Activated CD4-positive, alpha-beta memory T cell treated with anti-CD3 and anti-CD28 coated beads, Interleukin-2, amount 10 ng/mL, durations not matched to agents 7 days and 5 days (primary cell): ENCODE results near the gene TEKT5. TPM values are rescaled to one million over a fixed set of nuclear protein-coding genes. Genes with fewer than 3 reads are reported as not detected.

Source experiments
- CTCF ChIA-PET: fragments of 350-600 bp; sonication (Branson Sonifier 250); formaldehyde crosslinking; loops from one replicate; lab custom pipeline; 2021; ENCODE audit warnings: antibody characterized with exemption, inconsistent platforms; lab: Charles Lee
- POLR2A ChIA-PET: fragments of 350-600 bp; sonication (Branson Sonifier 250); formaldehyde crosslinking; loops from one replicate; lab custom pipeline; 2021; ENCODE audit warnings: antibody characterized with exemption; lab: Charles Lee
- DNase-seq: peaks from one replicate; pipeline ENCODE4 v3.0.0-alpha.2; 2020
- H3K27ac Mint-ChIP-seq: one replicate; pipeline ENCODE4 v1.8.0; 2021; ENCODE audit warnings: mild to moderate bottlenecking, mixed read lengths
- H3K27me3 Mint-ChIP-seq: one replicate; pipeline ENCODE4 v1.8.0; 2021; ENCODE audit warnings: mixed read lengths
- H3K36me3 Mint-ChIP-seq: one replicate; pipeline ENCODE4 v1.8.0; 2021; ENCODE audit warnings: low read depth, mixed read lengths
- H3K4me1 Mint-ChIP-seq: one replicate; pipeline ENCODE4 v1.8.0; 2021; ENCODE audit warnings: mixed read lengths
- H3K4me3 Mint-ChIP-seq: one replicate; pipeline ENCODE4 v1.8.0; 2021; ENCODE audit warnings: mild to moderate bottlenecking, mixed read lengths
- H3K9me3 Mint-ChIP-seq: one replicate; pipeline ENCODE4 v1.8.0; 2021; ENCODE audit warnings: mixed read lengths
- total RNA-seq, 2 experiments: library from RNA; stranded (reverse); gene quantifications; one replicate each; pipeline ENCODE4 v1.2.3, GENCODE V29; 2021

TEKT5 gene
- total RNA-seq, 2 experiments from 2014 or later: not detected

GRCh38 chr16:10601444-10602408 is 93.0 kb downstream of the TEKT5 start:
- Mint-ChIP-seq H3K27me3 (no peaks in the 10 kb centered on the region), H3K9me3 (no peaks in the 10 kb centered on the region), H3K27ac (no peak overlapping the region), H3K36me3 (no peaks in the 10 kb centered on the region), H3K4me1 (no peaks in the 10 kb centered on the region), H3K4me3 (no peak overlapping the region)
- ChIA-PET CTCF (no interaction called here), POLR2A (no interaction called here)
- DNase-seq: no peak

GRCh38 chr16:10600782-10601443 is 93.8 kb downstream of the TEKT5 start:
- H3K36me3 Mint-ChIP-seq: no peaks in the 10 kb centered on the region
- H3K4me3 Mint-ChIP-seq: no peak overlapping the region
- ChIA-PET POLR2A (no interaction called here), CTCF (no interaction called here)
- H3K4me1 Mint-ChIP-seq: no peaks in the 10 kb centered on the region
- no peaks in the 10 kb centered on the region for H3K27me3 Mint-ChIP-seq
- no peak for DNase-seq
- H3K9me3 Mint-ChIP-seq: no peaks in the 10 kb centered on the region
- H3K27ac Mint-ChIP-seq: no peak overlapping the region

GRCh38 chr16:10599626-10600025 is 95.1 kb downstream of the TEKT5 start:
- H3K36me3 Mint-ChIP-seq: no peaks in the 10 kb centered on the region
- DNase-seq: no peak
- no peak overlapping the region for H3K27ac Mint-ChIP-seq
- CTCF ChIA-PET: no interaction called here
- H3K9me3 Mint-ChIP-seq: no peaks in the 10 kb centered on the region
- no peak overlapping the region for H3K4me3 Mint-ChIP-seq
- POLR2A ChIA-PET: no interaction called here
- no peaks in the 10 kb centered on the region for H3K4me1 Mint-ChIP-seq
- H3K27me3 Mint-ChIP-seq: no peaks in the 10 kb centered on the region

GRCh38 chr16:10598157-10598556 is 96.6 kb downstream of the TEKT5 start:
- Mint-ChIP-seq H3K27ac (no peak overlapping the region), H3K9me3 (no peaks in the 10 kb centered on the region), H3K36me3 (no peaks in the 10 kb centered on the region), H3K4me3 (no peak overlapping the region), H3K27me3 (no peaks in the 10 kb centered on the region), H3K4me1 (no peaks in the 10 kb centered on the region)
- DNase-seq: no peak
- CTCF ChIA-PET: no interaction called here
- POLR2A ChIA-PET: no interaction called here

- no peak overlapping the region for H3K27ac Mint-ChIP-seq
- H3K27me3 Mint-ChIP-seq: no peaks in the 10 kb centered on the region
- no peaks in the 10 kb centered on the region for H3K36me3 Mint-ChIP-seq
- no peaks in the 10 kb centered on the region for H3K4me1 Mint-ChIP-seq
- no peaks in the 10 kb centered on the region for H3K9me3 Mint-ChIP-seq
- DNase-seq: no peak
- ChIA-PET CTCF (interaction anchor here (0.6 kb wide), 1 partner anchor 22 kb away, joined by 3 read pairs; no protein-coding TSS in a partner anchor), POLR2A (no interaction called here)
- H3K4me3 Mint-ChIP-seq: no peak overlapping the region
These were observed 97.5 kb downstream of the TEKT5 start for GRCh38 chr16:10597187-10597601.

- H3K4me1 Mint-ChIP-seq: no peaks in the 10 kb centered on the region
- no peak overlapping the region for H3K27ac Mint-ChIP-seq
- no peak for DNase-seq
- ChIA-PET POLR2A (no interaction called here), CTCF (no interaction called here)
- no peak overlapping the region for H3K4me3 Mint-ChIP-seq
- no peaks in the 10 kb centered on the region for H3K9me3 Mint-ChIP-seq
- no peaks in the 10 kb centered on the region for H3K36me3 Mint-ChIP-seq
- H3K27me3 Mint-ChIP-seq: no peaks in the 10 kb centered on the region
These were observed 100.3 kb downstream of the TEKT5 start for GRCh38 chr16:10594312-10594950.

GRCh38 chr16:10592611-10593010 is 102.1 kb downstream of the TEKT5 start:
- Mint-ChIP-seq H3K36me3 (no peaks in the 10 kb centered on the region), H3K9me3 (no peaks in the 10 kb centered on the region), H3K27ac (no peak overlapping the region), H3K27me3 (peaks cover 11% of the 10 kb centered on the region), H3K4me1 (no peaks in the 10 kb centered on the region), H3K4me3 (no peak overlapping the region)
- POLR2A ChIA-PET: no interaction called here
- CTCF ChIA-PET: no interaction called here
- no peak for DNase-seq

- POLR2A ChIA-PET: no interaction called here
- no peaks in the 10 kb centered on the region for H3K4me1 Mint-ChIP-seq
- H3K27me3 Mint-ChIP-seq: peaks cover 11% of the 10 kb centered on the region
- no peaks in the 10 kb centered on the region for H3K9me3 Mint-ChIP-seq
- DNase-seq: no peak
- no peak overlapping the region for H3K27ac Mint-ChIP-seq
- CTCF ChIA-PET: no interaction called here
- H3K36me3 Mint-ChIP-seq: no peaks in the 10 kb centered on the region
- no peak overlapping the region for H3K4me3 Mint-ChIP-seq
These were observed 104.4 kb downstream of the TEKT5 start for GRCh38 chr16:10590342-10590741.

GRCh38 chr16:10589109-10589508 is 105.6 kb downstream of the TEKT5 start:
- Mint-ChIP-seq H3K27me3 (peaks cover 11% of the 10 kb centered on the region), H3K27ac (no peak overlapping the region), H3K4me1 (no peaks in the 10 kb centered on the region), H3K9me3 (no peaks in the 10 kb centered on the region), H3K36me3 (no peaks in the 10 kb centered on the region), H3K4me3 (no peak overlapping the region)
- POLR2A ChIA-PET: no interaction called here
- DNase-seq: no peak
- CTCF ChIA-PET: no interaction called here

GRCh38 chr16:10587622-10588021 is 107.1 kb downstream of the TEKT5 start:
- no peak overlapping the region for H3K27ac Mint-ChIP-seq
- ChIA-PET CTCF (no interaction called here), POLR2A (no interaction called here)
- no peak for DNase-seq
- no peak overlapping the region for H3K4me3 Mint-ChIP-seq
- H3K4me1 Mint-ChIP-seq: no peaks in the 10 kb centered on the region
- H3K36me3 Mint-ChIP-seq: no peaks in the 10 kb centered on the region
- H3K9me3 Mint-ChIP-seq: no peaks in the 10 kb centered on the region
- H3K27me3 Mint-ChIP-seq: peaks cover 23% of the 10 kb centered on the region

GRCh38 chr16:10584981-10585438 is 109.7 kb downstream of the TEKT5 start:
- H3K27me3 Mint-ChIP-seq: peaks cover 39% of the 10 kb centered on the region

GRCh38 chr16:10583269-10583668 is 111.5 kb downstream of the TEKT5 start:
- Mint-ChIP-seq H3K4me1 (peaks cover 2% of the 10 kb centered on the region), H3K4me3 (no peak overlapping the region), H3K27ac (no peak overlapping the region), H3K36me3 (no peaks in the 10 kb centered on the region), H3K27me3 (peaks cover 45% of the 10 kb centered on the region), H3K9me3 (no peaks in the 10 kb centered on the region)
- ChIA-PET POLR2A (no interaction called here), CTCF (no interaction called here)
- no peak for DNase-seq

More at GRCh38 chr16:10584981-10585438, 109.7 kb downstream of the TEKT5 start:
- no peak for DNase-seq
- no peak overlapping the region for H3K27ac Mint-ChIP-seq
- H3K4me3 Mint-ChIP-seq: no peak overlapping the region
- H3K36me3 Mint-ChIP-seq: no peaks in the 10 kb centered on the region
- CTCF ChIA-PET: no interaction called here
- H3K4me1 Mint-ChIP-seq: peaks cover 2% of the 10 kb centered on the region
- H3K9me3 Mint-ChIP-seq: no peaks in the 10 kb centered on the region
- POLR2A ChIA-PET: no interaction called here

GRCh38 chr16:10581507-10581906 is 113.2 kb downstream of the TEKT5 start:
- H3K9me3 Mint-ChIP-seq: no peaks in the 10 kb centered on the region
- H3K4me1 Mint-ChIP-seq: peaks cover 2% of the 10 kb centered on the region
- no peak overlapping the region for H3K4me3 Mint-ChIP-seq
- peaks cover 48% of the 10 kb centered on the region for H3K27me3 Mint-ChIP-seq
- CTCF ChIA-PET: no interaction called here
- no peak for DNase-seq
- no peaks in the 10 kb centered on the region for H3K36me3 Mint-ChIP-seq
- POLR2A ChIA-PET: no interaction called here
- no peak overlapping the region for H3K27ac Mint-ChIP-seq
